ENCODE measurements around the gene XPO4. TPM values are rescaled to one million over a fixed set of nuclear protein-coding genes. Genes with fewer than 3 reads are reported as not detected.
"Not testable (repeated sequence)": the region's sequence is repeated elsewhere in the genome, so short reads cannot be mapped to it uniquely, and the experiment has no call there.

The XPO4 gene
- total and polyA plus RNA-seq, 2 donors (not counting 1 experiment from before 2014, with no cell fraction given) = 10.5 to 17.2 TPM

- Histone ChIP-seq H3K36me3 (ENCODE audit: control insufficient read depth, insufficient read depth, low read length) (no peaks in the 10 kb centered on the region), H3K9ac (ENCODE audit: insufficient read depth, low read length) (no peak overlapping the region), H3K9me3 (ENCODE audit: control insufficient read depth, insufficient read depth, low read depth, low read length) (no peaks in the 10 kb centered on the region), H3K4me1 (ENCODE audit: control insufficient read depth, extremely low read depth, insufficient read depth, low read length) (no peaks in the 10 kb centered on the region), H3K4me3 (replicated peaks in 1 of 4; ENCODE audit: control extremely low read depth in 1 of 4, insufficient read depth in 1 of 4, low read depth in 3 of 4, low read length in 4 of 4) (no peak overlapping the region), H3K27ac (ENCODE audit: insufficient read depth, low read length) (no peak overlapping the region), H3K79me2 (ENCODE audit: control insufficient read depth, insufficient read depth, low read length) (no peaks in the 10 kb centered on the region), H3K4me2 (ENCODE audit: extremely low read depth, insufficient read depth, low read length) (no peak overlapping the region), H3K27me3 (ENCODE audit: control insufficient read depth, insufficient read depth, low read length) (no peaks in the 10 kb centered on the region), H2AFZ (ENCODE audit: low read length) (no peak overlapping the region), H4K20me1 (ENCODE audit: control insufficient read depth, extremely low read depth, insufficient read depth, low read length) (no peaks in the 10 kb centered on the region)
- no peak for DNase-seq (ENCODE audit: low read depth in 2 of 2)
- TF ChIP-seq CTCF (conservative IDR thresholded peaks at IDR 0.05 in 1 of 2, IDR thresholded peaks at IDR 0.05 in 1 of 2; ENCODE audit: low read depth in 1 of 2, low read length in 2 of 2) (no peak), EZH2 (IDR thresholded peaks at IDR 0.05; ENCODE audit: low read length, missing control alignments) (no peak)
These were observed 148.5 kb downstream of the XPO4 start for GRCh38 chr13:20754009-20754408.

- Histone ChIP-seq H4K20me1 (ENCODE audit: control insufficient read depth, extremely low read depth, insufficient read depth, low read length) (no peaks in the 10 kb centered on the region), H3K4me2 (ENCODE audit: extremely low read depth, insufficient read depth, low read length) (no peak overlapping the region), H2AFZ (ENCODE audit: low read length) (no peak overlapping the region), H3K9me3 (ENCODE audit: control insufficient read depth, insufficient read depth, low read depth, low read length) (no peaks in the 10 kb centered on the region), H3K27me3 (ENCODE audit: control insufficient read depth, insufficient read depth, low read length) (no peaks in the 10 kb centered on the region), H3K4me3 (replicated peaks in 1 of 4; ENCODE audit: control extremely low read depth in 1 of 4, insufficient read depth in 1 of 4, low read depth in 3 of 4, low read length in 4 of 4) (no peak overlapping the region), H3K4me1 (ENCODE audit: control insufficient read depth, extremely low read depth, insufficient read depth, low read length) (no peaks in the 10 kb centered on the region), H3K27ac (ENCODE audit: insufficient read depth, low read length) (no peak overlapping the region), H3K36me3 (ENCODE audit: control insufficient read depth, insufficient read depth, low read length) (no peaks in the 10 kb centered on the region), H3K79me2 (ENCODE audit: control insufficient read depth, insufficient read depth, low read length) (no peaks in the 10 kb centered on the region), H3K9ac (ENCODE audit: insufficient read depth, low read length) (no peak overlapping the region)
- TF ChIP-seq EZH2 (IDR thresholded peaks at IDR 0.05; ENCODE audit: low read length, missing control alignments) = no peak
- TF ChIP-seq CTCF (conservative IDR thresholded peaks at IDR 0.05 in 1 of 2, IDR thresholded peaks at IDR 0.05 in 1 of 2; ENCODE audit: low read depth in 1 of 2, low read length in 2 of 2) = no peak
- DNase-seq (ENCODE audit: low read depth in 2 of 2) = no peak
These were observed 153.2 kb downstream of the XPO4 start for GRCh38 chr13:20749377-20749776.

GRCh38 chr13:20743830-20744404, 158.6 kb downstream of the XPO4 start:
- not testable (repeated sequence) for H3K9me3 ChIP-seq (ENCODE audit: control insufficient read depth, insufficient read depth, low read depth, low read length); H4K20me1 ChIP-seq (ENCODE audit: control insufficient read depth, extremely low read depth, insufficient read depth, low read length); H3K4me3 ChIP-seq (replicated peaks in 1 of 4; ENCODE audit: control extremely low read depth in 1 of 4, insufficient read depth in 1 of 4, low read depth in 3 of 4, low read length in 4 of 4); H3K4me2 ChIP-seq (ENCODE audit: extremely low read depth, insufficient read depth, low read length); H3K9ac ChIP-seq (ENCODE audit: insufficient read depth, low read length); H3K4me1 ChIP-seq (ENCODE audit: control insufficient read depth, extremely low read depth, insufficient read depth, low read length); H3K27ac ChIP-seq (ENCODE audit: insufficient read depth, low read length); H3K79me2 ChIP-seq (ENCODE audit: control insufficient read depth, insufficient read depth, low read length); H3K27me3 ChIP-seq (ENCODE audit: control insufficient read depth, insufficient read depth, low read length); H3K36me3 ChIP-seq (ENCODE audit: control insufficient read depth, insufficient read depth, low read length); H2AFZ ChIP-seq (ENCODE audit: low read length); DNase-seq (ENCODE audit: low read depth in 2 of 2)
